Measurements from ENCODE around the gene FBRSL1. TPM values are rescaled to one million over a fixed set of nuclear protein-coding genes. Genes with fewer than 3 reads are reported as not detected.
A peak's percentile ranks its signal among the peaks of the same experiment; 100 is the strongest.

Gene FBRSL1
- total RNA-seq, 3 donors from 2014 or later (not counting 1 experiment from before 2014, with no cell fraction given) = 67.5 to 78.0 (median 76.2) TPM

DNA sequence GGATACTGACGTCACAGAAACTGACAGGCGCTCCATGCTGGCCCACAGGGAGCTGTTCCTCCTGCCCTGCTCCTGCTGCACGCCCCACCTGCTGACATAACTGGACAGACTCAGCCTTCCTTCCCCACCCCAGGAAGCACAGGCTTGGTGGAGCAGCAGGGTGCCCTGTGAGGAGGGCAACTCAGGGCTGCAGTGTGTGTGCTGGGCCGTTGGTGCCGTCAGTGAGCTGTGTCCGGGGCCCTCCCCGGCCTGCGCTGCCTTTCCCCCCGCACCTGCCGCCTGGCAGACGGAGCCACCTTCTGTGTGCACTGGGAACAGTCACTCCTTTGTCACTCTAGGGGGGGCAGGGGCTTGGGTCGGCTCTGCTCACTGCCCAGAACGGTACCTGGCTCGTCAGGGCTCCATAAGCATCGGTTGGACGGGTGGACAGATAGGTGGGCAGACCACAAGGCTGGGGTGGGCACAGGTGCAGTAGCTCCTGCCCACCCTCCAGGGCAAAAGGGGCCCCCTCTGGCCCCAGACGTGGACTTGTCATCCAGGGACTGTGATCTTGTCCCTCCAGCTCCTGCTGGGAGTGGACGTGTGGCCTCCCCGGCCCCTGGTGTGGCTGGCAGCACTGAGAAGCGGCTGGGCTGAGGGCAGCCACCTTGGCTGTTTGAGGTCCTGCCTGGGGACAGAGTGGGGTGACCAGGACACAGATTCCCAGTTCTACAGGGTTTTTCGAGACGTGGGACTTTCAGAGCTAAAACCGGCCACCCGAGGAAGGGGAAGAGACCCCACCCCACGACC lies 32.8 kb downstream of the FBRSL1 start:
- Mint-ChIP-seq H3K27me3 (ENCODE audit: low read depth in 2 of 2) (no peaks in the 10 kb centered on the region), H3K4me3 (no peak overlapping the region), H3K4me1 (peaks cover 8 to 40% of the 10 kb centered on the region in 2 donors), H3K9me3 (peaks cover 0 to 9% of the 10 kb centered on the region in 2 donors), H3K27ac (no peak overlapping the region), H3K36me3 (no peaks in the 10 kb centered on the region)
- H3K9me3 ChIP-seq (ENCODE audit: control insufficient read depth, insufficient read depth, low read length) = peaks cover 6% of the 10 kb centered on the region
- H3K27me3 ChIP-seq (ENCODE audit: control insufficient read depth, insufficient read depth, low read length) = no peaks in the 10 kb centered on the region
- DNase-seq (no peak), ATAC-seq (no peak)
- intact Hi-C loops (cut with micrococcal nuclease) = loop anchor here (10.0 kb wide), 1 partner anchor 368 kb away; no protein-coding TSS in a partner anchor
- no peak overlapping the region for H3K4me3 ChIP-seq (ENCODE audit: low read length)
- TF ChIP-seq, protein P1, sequence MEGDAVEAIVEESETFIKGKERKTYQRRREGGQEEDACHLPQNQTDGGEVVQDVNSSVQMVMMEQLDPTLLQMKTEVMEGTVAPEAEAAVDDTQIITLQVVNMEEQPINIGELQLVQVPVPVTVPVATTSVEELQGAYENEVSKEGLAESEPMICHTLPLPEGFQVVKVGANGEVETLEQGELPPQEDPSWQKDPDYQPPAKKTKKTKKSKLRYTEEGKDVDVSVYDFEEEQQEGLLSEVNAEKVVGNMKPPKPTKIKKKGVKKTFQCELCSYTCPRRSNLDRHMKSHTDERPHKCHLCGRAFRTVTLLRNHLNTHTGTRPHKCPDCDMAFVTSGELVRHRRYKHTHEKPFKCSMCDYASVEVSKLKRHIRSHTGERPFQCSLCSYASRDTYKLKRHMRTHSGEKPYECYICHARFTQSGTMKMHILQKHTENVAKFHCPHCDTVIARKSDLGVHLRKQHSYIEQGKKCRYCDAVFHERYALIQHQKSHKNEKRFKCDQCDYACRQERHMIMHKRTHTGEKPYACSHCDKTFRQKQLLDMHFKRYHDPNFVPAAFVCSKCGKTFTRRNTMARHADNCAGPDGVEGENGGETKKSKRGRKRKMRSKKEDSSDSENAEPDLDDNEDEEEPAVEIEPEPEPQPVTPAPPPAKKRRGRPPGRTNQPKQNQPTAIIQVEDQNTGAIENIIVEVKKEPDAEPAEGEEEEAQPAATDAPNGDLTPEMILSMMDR (IDR thresholded peaks at IDR 0.05) = no peak
- WGBS (ENCODE audit: insufficient coverage) = 89% methylated on average over 25 of the region's 25 CpGs
- H3K4me1 ChIP-seq (ENCODE audit: control insufficient read depth, insufficient read depth, low read length) = peaks cover 16% of the 10 kb centered on the region
- no peak overlapping the region for H3K27ac ChIP-seq (ENCODE audit: low read length)
- no peaks in the 10 kb centered on the region for H3K36me3 ChIP-seq (ENCODE audit: control insufficient read depth, insufficient read depth, low read length)

DNA sequence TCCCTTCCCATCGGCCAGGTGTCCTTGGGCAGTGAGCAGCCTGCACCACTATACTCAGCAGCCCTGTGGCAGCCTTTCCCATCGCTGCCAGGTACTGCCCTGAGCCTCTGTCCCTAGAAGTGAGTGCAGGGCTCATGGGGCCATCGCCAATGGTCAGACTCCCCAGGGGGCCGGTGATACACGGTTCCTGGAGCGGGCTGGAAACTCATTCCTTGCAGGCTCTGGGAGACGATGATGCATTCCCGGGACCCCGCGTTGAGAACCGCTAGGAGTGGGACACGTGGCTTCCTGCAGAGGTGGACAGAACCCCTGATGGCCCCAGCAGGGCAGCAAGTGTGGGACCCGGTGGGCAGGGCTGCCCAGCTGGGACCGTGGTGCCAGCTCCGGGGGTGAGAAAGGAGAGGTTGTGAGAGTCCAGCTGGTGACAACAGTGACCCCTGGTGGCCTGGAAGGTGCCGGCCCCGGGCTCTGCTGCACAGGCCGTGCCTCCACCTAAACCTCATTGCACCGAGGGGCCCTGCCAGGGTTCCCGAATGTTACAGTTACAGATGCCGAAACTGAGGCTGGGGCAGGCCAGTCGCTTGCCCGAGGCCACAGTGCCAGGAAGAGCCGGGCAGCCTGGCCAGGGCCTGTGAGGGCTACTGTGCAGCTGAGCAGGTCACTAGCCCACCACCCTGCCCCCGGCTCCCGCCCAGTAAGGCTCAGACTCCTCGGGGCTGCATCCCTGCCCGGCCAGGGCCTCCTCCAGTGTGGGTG lies 33.8 kb downstream of the FBRSL1 start:
- Histone ChIP-seq H3K27ac (ENCODE audit: low read length) (no peak overlapping the region), H3K27me3 (ENCODE audit: control insufficient read depth, insufficient read depth, low read length) (no peaks in the 10 kb centered on the region), H3K4me1 (ENCODE audit: control insufficient read depth, insufficient read depth, low read length) (peaks cover 16% of the 10 kb centered on the region), H3K9me3 (ENCODE audit: control insufficient read depth, insufficient read depth, low read length) (peaks cover 6% of the 10 kb centered on the region), H3K36me3 (ENCODE audit: control insufficient read depth, insufficient read depth, low read length) (no peaks in the 10 kb centered on the region), H3K4me3 (ENCODE audit: low read length) (no peak overlapping the region)
- intact Hi-C loops (cut with micrococcal nuclease) = loop anchor here (1.0 to 10.0 kb wide), 2 partner anchors 108 to 369 kb away; no protein-coding TSS in a partner anchor
- Mint-ChIP-seq H3K4me3 (no peak overlapping the region), H3K4me1 (peaks cover 0 to 30% of the 10 kb centered on the region in 2 donors), H3K27me3 (ENCODE audit: low read depth in 2 of 2) (no peaks in the 10 kb centered on the region), H3K36me3 (no peaks in the 10 kb centered on the region), H3K27ac (no peak overlapping the region), H3K9me3 (peaks cover 0 to 1% of the 10 kb centered on the region in 2 donors)
- DNase-seq = peak; percentile 76 to 84
- TF ChIP-seq, protein P1 (IDR thresholded peaks at IDR 0.05) = peak; percentile 90
- ATAC-seq = peak; percentile 79 to 87 (median 80)
- WGBS (ENCODE audit: insufficient coverage) = 57% methylated on average over 28 of the region's 28 CpGs

DNA sequence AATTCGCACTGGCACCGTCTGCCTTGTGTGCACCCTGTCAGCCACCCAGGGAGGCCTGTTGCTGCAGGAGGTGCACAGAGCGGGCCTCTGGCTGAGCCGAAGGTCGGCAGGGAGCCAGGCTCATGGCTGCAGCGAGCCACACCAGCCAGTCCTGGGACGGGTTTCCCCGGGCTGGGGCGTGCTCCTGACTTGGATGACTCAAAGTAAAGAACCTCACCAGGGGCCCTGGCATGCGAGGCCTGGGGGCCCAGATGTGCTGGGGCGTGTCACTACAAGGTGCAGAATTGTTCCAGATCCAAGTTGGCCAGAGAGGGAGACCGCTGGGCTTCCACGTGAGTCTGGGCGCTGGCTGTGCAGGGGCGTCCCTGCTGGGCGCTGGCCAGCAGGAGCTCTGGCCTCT lies 34.5 kb downstream of the FBRSL1 start:
- no peaks in the 10 kb centered on the region for H3K36me3 Mint-ChIP-seq
- DNase-seq (no peak), ATAC-seq (no peak)
- no peaks in the 10 kb centered on the region for H3K36me3 ChIP-seq (ENCODE audit: control insufficient read depth, insufficient read depth, low read length)
- H3K4me1 Mint-ChIP-seq = peaks cover 0 to 24% of the 10 kb centered on the region in 2 donors
- TF ChIP-seq, protein P1 (IDR thresholded peaks at IDR 0.05) = no peak
- H3K27me3 ChIP-seq (ENCODE audit: control insufficient read depth, insufficient read depth, low read length) = no peaks in the 10 kb centered on the region
- peaks cover 16% of the 10 kb centered on the region for H3K4me1 ChIP-seq (ENCODE audit: control insufficient read depth, insufficient read depth, low read length)
- 92% methylated on average over 16 of the region's 16 CpGs for WGBS (ENCODE audit: insufficient coverage)
- no peak overlapping the region for H3K4me3 ChIP-seq (ENCODE audit: low read length)
- H3K9me3 Mint-ChIP-seq = no peaks in the 10 kb centered on the region
- H3K27me3 Mint-ChIP-seq (ENCODE audit: low read depth in 2 of 2) = no peaks in the 10 kb centered on the region
- H3K27ac Mint-ChIP-seq = no peak overlapping the region
- H3K27ac ChIP-seq (ENCODE audit: low read length) = no peak overlapping the region
- H3K9me3 ChIP-seq (ENCODE audit: control insufficient read depth, insufficient read depth, low read length) = peaks cover under 1% of the 10 kb centered on the region
- no peak overlapping the region for H3K4me3 Mint-ChIP-seq
- intact Hi-C loops (cut with micrococcal nuclease) = loop anchor here (1.0 to 10.0 kb wide), 2 partner anchors 109 to 370 kb away; no protein-coding TSS in a partner anchor

All from natural killer cell (primary cell).